ENCODE results near the gene SLC12A2. TPM values are rescaled to one million over a fixed set of nuclear protein-coding genes. Genes with fewer than 3 reads are reported as not detected.

The SLC12A2 gene
- total RNA-seq, 1 donor from 2014 or later = 25.7 TPM

- no peak overlapping the region for H3K4me3 Mint-ChIP-seq (ENCODE audit: unreplicated experiment)
- H3K27me3 Mint-ChIP-seq (ENCODE audit: low read depth) = no peaks in the 10 kb centered on the region
- no peaks in the 10 kb centered on the region for H3K4me1 Mint-ChIP-seq (ENCODE audit: low read depth)
- DNase-seq (ENCODE audit: low spot score) = no peak
- H3K27ac Mint-ChIP-seq (ENCODE audit: unreplicated experiment) = no peak overlapping the region
- no peak for TF ChIP-seq CTCF (IDR thresholded peaks at IDR 0.05)
- peaks cover 31% of the 10 kb centered on the region for H3K36me3 Mint-ChIP-seq (ENCODE audit: low read depth)
- peaks cover 8% of the 10 kb centered on the region for H3K9me3 Mint-ChIP-seq (ENCODE audit: low read depth)
Measured at GRCh38 chr5:128118214-128118613, 34.6 kb downstream of the SLC12A2 start.

GRCh38 chr5:128121651-128122050 is 38.1 kb downstream of the SLC12A2 start:
- no peaks in the 10 kb centered on the region for H3K4me1 Mint-ChIP-seq (ENCODE audit: low read depth)
- H3K4me3 Mint-ChIP-seq (ENCODE audit: unreplicated experiment) = no peak overlapping the region
- H3K9me3 Mint-ChIP-seq (ENCODE audit: low read depth) = peaks cover 8% of the 10 kb centered on the region
- no peak for DNase-seq (ENCODE audit: low spot score)
- H3K36me3 Mint-ChIP-seq (ENCODE audit: low read depth) = peaks cover 21% of the 10 kb centered on the region
- H3K27me3 Mint-ChIP-seq (ENCODE audit: low read depth) = no peaks in the 10 kb centered on the region
- H3K27ac Mint-ChIP-seq (ENCODE audit: unreplicated experiment) = no peak overlapping the region
- no peak for TF ChIP-seq CTCF (IDR thresholded peaks at IDR 0.05)

GRCh38 chr5:128123936-128124335 is 40.4 kb downstream of the SLC12A2 start:
- Mint-ChIP-seq H3K27me3 (ENCODE audit: low read depth) (no peaks in the 10 kb centered on the region), H3K9me3 (ENCODE audit: low read depth) (peaks cover 1% of the 10 kb centered on the region), H3K4me3 (ENCODE audit: unreplicated experiment) (no peak overlapping the region), H3K4me1 (ENCODE audit: low read depth) (no peaks in the 10 kb centered on the region), H3K27ac (ENCODE audit: unreplicated experiment) (no peak overlapping the region), H3K36me3 (ENCODE audit: low read depth) (peaks cover 10% of the 10 kb centered on the region)
- DNase-seq (ENCODE audit: low spot score) = no peak
- no peak for TF ChIP-seq CTCF (IDR thresholded peaks at IDR 0.05)

GRCh38 chr5:128126241-128126640 is 42.7 kb downstream of the SLC12A2 start:
- Mint-ChIP-seq H3K27ac (ENCODE audit: unreplicated experiment) (no peak overlapping the region), H3K36me3 (ENCODE audit: low read depth) (peaks cover 10% of the 10 kb centered on the region), H3K9me3 (ENCODE audit: low read depth) (no peaks in the 10 kb centered on the region), H3K4me1 (ENCODE audit: low read depth) (no peaks in the 10 kb centered on the region), H3K4me3 (ENCODE audit: unreplicated experiment) (no peak overlapping the region), H3K27me3 (ENCODE audit: low read depth) (no peaks in the 10 kb centered on the region)
- TF ChIP-seq CTCF (IDR thresholded peaks at IDR 0.05) = no peak
- no peak for DNase-seq (ENCODE audit: low spot score)

GRCh38 chr5:128132499-128132898 is 48.9 kb downstream of the SLC12A2 start:
- Mint-ChIP-seq H3K36me3 (ENCODE audit: low read depth) (peaks cover 32% of the 10 kb centered on the region), H3K4me1 (ENCODE audit: low read depth) (no peaks in the 10 kb centered on the region), H3K4me3 (ENCODE audit: unreplicated experiment) (no peak overlapping the region), H3K27ac (ENCODE audit: unreplicated experiment) (no peak overlapping the region), H3K27me3 (ENCODE audit: low read depth) (no peaks in the 10 kb centered on the region), H3K9me3 (ENCODE audit: low read depth) (no peaks in the 10 kb centered on the region)
- no peak for DNase-seq (ENCODE audit: low spot score)
- TF ChIP-seq CTCF (IDR thresholded peaks at IDR 0.05) = no peak
